SH-SY5Y (cell line): ENCODE data around the gene INPP4A.

Experiments
- GATA2 ChIP-seq: IDR thresholded peaks from 2 replicates; pipeline ENCODE4 v1.6.1; 2011; ENCODE audit warnings: mild to moderate bottlenecking, low read depth, low read length
- GATA3 ChIP-seq: IDR thresholded peaks from 2 replicates; pipeline ENCODE4 v1.6.1; 2011; ENCODE audit warnings: low read depth, mild to moderate bottlenecking, low read length, moderate library complexity

DNA sequence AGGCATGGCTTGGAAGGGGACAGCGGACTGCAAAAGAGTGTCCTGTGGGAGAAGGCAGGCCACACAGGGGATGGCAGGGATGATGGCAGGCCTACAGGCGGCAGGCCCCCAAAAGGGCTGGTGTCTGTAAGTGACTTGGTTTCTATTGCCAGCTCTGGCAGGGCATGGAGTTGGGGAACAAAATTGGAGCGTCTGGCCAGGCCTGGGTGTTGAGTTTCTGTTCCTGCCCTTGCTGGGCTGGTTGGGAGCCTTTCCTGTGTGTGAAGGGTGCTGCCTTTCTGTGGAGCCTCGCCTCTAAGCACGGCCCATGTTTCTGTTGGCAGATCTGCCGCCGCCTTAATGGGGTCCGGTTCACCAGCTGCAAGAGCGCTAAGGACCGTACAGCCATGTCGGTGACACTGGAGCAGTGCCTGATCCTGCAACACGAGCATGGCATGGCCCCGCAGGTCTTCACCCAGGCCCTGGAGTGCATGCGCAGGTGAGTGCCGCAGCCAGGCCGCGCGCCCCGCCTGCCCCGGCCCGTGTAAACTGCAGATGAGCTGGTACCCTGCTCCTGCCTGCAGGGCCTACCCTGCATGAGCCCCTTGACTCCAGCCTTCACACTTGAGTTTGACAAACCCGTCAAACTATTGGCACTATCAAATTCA is 132.1 kb downstream of the INPP4A start:
- TF ChIP-seq GATA3 (no peak), GATA2 (no peak)
